Fibroblast of pulmonary artery (primary cell): ENCODE data around the gene LRRC4B.
"Not testable (repeated sequence)": the region's sequence is repeated elsewhere in the genome, so short reads cannot be mapped to it uniquely, and the experiment has no call there.

Experiments used
- DNase-seq: peaks from one replicate; pipeline ENCODE4 v3.0.0-alpha.2; 2010; ENCODE audit warnings: low read depth
- H3K4me3 ChIP-seq: replicated peaks from 2 replicates; pipeline ENCODE4 v1.5.1; 2011; ENCODE audit warnings: low read depth, mild to moderate bottlenecking, control low read depth, low read length, moderate library complexity
- CTCF ChIP-seq: IDR thresholded peaks from 2 replicates; pipeline ENCODE4 v1.5.1; 2011; ENCODE audit warnings: mild to moderate bottlenecking, control low read depth, low read length, inconsistent platforms; ENCODE audit errors: missing control alignments

LRRC4B gene

GRCh38 chr19:50580240-50580639 lies 12.0 kb upstream of the LRRC4B start:
- DNase-seq: no peak
- H3K4me3 ChIP-seq: no peak overlapping the region
- no peak for TF ChIP-seq CTCF

- not testable (repeated sequence) for H3K4me3 ChIP-seq, DNase-seq
These were observed 8.5 kb upstream of the LRRC4B start for GRCh38 chr19:50576769-50577168.

- H3K4me3 ChIP-seq: no peak overlapping the region
- no peak for TF ChIP-seq CTCF
- no peak for DNase-seq
These were observed 5.7 kb upstream of the LRRC4B start for GRCh38 chr19:50573741-50574461.

GRCh38 chr19:50570997-50571396 lies 2.8 kb upstream of the LRRC4B start:
- no peak overlapping the region for H3K4me3 ChIP-seq
- no peak for DNase-seq
- TF ChIP-seq CTCF: no peak

- no peak for TF ChIP-seq CTCF
- H3K4me3 ChIP-seq: no peak overlapping the region
- no peak for DNase-seq
These were observed 1.8 kb upstream of the LRRC4B start for GRCh38 chr19:50569938-50570540.

- no peak for TF ChIP-seq CTCF
- H3K4me3 ChIP-seq: no peak overlapping the region
- no peak for DNase-seq
These were observed 778 bp upstream of the LRRC4B start for GRCh38 chr19:50568728-50569698.
